Measurements from ENCODE around the gene CHST1.

Gene CHST1

GRCh38 chr11:45660729-45661438 lies 4.5 kb downstream of the CHST1 start:
- DNase-seq (ENCODE audit: low spot score), result no peak

- no peak for DNase-seq (ENCODE audit: low spot score)
These were observed 5.6 kb downstream of the CHST1 start for GRCh38 chr11:45659818-45660160.

DNA sequence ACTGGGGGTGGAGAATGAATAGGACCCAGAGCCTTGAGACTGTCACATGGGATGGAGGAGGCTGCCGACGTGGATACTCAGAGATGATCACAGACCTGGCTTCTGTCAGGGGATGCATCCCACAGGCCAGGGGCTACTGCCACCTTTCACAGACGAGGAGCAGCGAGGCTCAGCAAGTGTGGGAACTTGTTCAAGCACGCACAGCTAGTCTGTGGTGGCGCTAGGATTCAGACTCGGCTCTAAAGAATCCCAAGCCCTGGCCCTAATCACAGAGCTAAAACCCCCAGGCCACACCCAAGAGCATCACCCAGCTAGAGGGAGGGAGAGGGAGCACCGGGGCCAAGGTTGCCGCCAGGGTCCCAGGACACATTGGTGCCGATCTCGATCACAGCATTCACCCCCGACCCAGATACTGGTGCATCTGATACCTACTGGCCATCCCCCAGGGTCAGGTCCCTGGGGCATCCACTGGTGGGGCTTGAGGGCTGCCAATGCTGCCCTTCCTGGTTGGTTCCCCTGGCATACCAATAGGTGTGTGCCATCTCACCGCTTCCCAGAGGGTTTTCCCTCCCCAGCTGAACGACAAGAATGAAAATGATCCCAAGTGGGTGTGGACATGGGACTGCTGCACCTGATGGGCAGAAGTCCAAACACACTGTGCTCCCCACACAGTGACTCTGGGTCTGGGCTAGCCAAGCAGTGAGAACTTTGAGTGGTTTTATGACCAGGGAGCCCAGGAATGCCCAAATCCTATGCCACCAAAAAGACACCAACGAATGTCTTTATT lies 6.2 kb downstream of the CHST1 start:
- no peak for DNase-seq (ENCODE audit: low spot score)

- DNase-seq (ENCODE audit: low spot score), result no peak
These were observed 7.0 kb downstream of the CHST1 start for GRCh38 chr11:45658292-45658991.

DNA sequence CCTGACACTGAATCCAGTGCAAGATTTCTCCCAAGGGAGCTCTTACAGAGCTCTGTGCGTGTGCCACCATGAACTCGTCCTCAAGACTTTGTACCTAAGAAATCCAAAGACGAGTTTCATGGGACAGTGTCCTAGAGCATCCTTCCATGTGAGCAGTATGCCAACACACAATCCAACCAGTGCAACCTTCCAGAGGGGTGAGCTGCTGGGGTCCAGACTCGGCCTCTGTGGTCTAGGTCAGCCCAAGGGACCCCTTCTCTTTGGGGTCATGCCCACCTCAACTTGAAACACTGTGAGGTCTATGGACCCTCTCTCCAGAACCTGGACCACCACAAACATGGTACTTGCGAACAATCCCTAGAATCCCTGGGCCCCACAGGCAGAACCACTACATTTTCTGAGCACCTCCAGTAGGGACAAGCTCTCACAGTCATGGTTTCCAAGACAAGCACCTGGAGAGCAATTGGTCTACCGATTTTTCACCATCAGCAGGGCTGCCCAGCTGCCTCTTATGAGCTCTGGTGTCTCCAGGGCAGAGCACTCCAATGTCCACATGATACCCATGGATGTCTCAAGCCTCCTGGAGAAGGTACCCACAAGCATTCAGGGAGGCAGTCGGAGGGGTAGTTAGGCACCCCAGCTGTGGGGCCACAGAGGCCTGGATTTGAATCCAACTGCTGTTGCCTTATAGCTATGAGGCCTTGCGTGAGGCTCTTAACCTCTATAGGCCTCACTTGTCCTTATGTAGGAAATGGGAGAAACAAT lies 7.7 kb downstream of the CHST1 start:
- DNase-seq (ENCODE audit: low spot score), result no peak

DNA sequence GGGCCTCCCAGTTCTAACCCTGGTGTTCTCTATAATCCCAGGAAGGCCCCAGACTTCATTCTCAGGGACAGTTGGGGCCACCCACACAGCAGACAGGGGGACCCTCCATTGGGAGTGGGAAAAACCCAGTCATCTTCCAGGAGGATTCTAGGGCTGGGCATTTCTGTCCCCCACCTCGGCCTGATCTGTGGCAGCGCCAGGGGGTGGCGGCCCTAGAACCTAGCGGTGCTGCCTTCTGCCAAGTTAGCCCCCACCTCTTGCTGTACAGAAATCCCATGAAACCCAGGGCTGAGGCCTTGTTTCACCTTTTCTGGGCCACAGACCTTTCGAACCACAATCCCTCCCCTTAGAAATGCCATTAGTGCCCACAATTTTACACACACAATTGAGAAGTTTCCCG lies 9.6 kb downstream of the CHST1 start:
- no peak for DNase-seq (ENCODE audit: low spot score)

GRCh38 chr11:45655347-45655756 lies 10.1 kb downstream of the CHST1 start:
- peak; percentile 77 for DNase-seq (ENCODE audit: low spot score)

DNA sequence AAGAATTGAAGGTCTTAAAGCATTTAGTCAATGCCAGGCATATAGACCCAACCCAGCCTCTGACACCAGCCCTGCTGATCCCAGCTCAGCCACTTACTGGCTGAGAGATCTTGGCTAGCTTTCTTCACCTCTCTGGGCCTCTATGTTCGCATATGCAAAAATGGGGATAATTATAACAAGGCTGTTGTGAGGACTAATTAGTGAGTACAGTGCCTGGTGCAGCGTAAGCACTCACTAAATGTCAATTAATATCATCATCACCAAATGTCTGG lies 10.5 kb downstream of the CHST1 start:
- DNase-seq (ENCODE audit: low spot score), result no peak

GRCh38 chr11:45654231-45655011 lies 11.0 kb downstream of the CHST1 start:
- no peak for DNase-seq (ENCODE audit: low spot score)

GRCh38 chr11:45653277-45653676 lies 12.1 kb downstream of the CHST1 start:
- no peak for DNase-seq (ENCODE audit: low spot score)

DNA sequence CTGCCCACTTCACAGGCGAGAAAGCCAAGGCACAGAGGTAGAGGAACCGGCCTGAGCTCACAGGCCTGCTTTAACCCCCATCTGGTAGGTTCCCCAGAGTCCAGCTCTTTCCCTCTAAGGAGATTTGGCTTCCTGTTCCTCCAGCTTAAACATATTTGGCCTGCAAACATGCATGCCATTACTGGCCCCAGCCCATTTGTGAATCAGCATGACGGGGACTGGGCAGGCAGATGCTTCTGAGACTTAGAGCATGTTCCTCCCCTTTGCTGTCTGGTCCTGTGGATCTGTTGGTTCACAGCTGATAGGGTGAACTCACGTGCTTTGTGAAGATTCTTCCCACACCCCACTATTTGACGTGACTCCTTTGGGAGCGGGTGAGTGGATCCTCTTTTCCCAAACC lies 12.6 kb downstream of the CHST1 start:
- DNase-seq (ENCODE audit: low spot score), result no peak

GRCh38 chr11:45651841-45652749 lies 13.3 kb downstream of the CHST1 start:
- no peak for DNase-seq (ENCODE audit: low spot score)

DNA sequence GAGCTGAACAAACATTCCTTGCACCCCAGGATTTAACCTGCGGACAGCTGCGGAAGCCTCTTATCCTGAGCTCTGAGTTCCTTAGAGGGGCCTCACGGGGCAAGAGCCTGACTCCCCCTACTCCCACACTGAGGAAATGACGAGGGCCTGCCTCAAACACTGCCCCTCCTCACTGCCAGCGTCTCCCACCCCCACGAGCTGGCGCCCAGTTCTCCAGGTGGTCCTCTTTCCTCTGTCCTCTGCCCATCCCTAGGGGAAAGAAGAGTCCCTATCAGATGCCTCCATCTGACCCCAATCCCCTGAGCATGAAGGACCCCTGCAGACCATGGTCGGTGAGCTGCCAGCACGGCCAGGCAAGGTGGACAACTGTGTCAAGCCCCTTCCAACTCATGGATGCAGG lies 14.3 kb downstream of the CHST1 start:
- DNase-seq (ENCODE audit: low spot score), result no peak

GRCh38 chr11:45650166-45651095 lies 15.0 kb downstream of the CHST1 start:
- no peak for DNase-seq (ENCODE audit: low spot score)

DNA sequence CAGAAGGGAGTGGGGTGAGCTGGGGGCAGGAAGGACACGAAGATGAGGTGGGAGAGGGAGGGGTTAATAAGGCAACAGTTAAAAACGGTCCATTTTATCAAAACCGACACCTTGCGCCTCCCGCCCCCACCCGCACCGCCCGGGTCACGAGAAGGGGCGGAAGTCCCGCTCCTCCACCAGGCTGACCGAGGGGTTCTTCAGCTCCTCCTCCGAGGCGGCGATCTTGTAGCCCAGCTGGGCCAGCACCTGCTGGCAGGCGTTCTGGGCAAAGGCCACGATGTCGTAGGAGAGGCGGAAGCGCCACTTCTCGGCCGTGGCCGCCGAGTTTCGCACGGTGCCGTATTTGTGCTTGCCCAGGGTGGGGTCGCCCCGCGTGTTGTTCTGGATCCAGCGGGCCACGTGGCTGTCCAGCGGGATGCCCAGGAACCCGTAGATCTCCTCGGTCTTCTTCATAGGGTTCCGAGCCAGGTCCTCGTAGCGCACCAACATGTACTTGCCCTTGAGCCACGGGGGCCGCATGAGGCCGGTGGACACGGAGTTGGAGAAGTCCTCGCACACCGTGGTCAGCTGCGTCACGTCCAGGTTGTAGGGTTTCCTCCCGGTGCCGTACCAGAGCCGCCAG lies 15.8 kb downstream of the CHST1 start:
- no peak for DNase-seq (ENCODE audit: low spot score)

- DNase-seq (ENCODE audit: low spot score), result no peak
These were observed 16.5 kb downstream of the CHST1 start for GRCh38 chr11:45648931-45649330.

GRCh38 chr11:45647786-45648185 lies 17.6 kb downstream of the CHST1 start:
- DNase-seq (ENCODE audit: low spot score), result no peak

- no peak for DNase-seq (ENCODE audit: low spot score)
These were observed 18.1 kb downstream of the CHST1 start for GRCh38 chr11:45647329-45647728.

DNA sequence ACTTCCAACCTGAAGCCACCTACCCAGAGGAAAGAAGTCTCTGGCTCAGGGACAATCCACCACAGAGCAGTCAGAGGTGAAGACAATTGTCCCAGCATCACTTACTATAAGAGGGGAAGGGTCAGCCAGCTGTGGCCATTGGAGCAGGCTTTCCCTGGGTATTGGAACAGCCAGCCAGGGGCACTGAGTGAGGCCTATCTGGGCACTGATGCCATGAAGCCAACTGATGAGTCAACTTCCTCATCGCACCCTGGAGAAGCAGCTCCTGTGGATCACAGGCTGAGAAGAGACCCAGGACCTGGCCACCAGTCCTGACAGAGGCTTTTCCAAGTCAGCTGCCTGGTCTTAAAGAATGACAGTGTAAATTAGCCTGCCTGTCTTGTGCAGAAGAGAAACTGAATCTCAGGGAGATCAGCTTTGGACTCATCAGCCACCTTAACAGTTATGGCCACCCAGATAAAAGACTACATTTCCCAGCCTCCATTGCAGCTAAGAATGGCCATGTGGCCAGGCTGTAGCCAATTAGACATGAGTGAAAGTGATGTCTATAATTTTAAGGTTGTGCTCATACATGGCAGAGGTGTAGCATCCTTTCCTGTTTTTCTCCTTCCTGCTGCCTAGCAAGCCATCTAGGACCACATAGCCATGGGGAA lies 19.0 kb downstream of the CHST1 start:
- DNase-seq (ENCODE audit: low spot score), result peak; percentile 78
